ENCODE data around the gene NR6A1.

Gene NR6A1

DNA sequence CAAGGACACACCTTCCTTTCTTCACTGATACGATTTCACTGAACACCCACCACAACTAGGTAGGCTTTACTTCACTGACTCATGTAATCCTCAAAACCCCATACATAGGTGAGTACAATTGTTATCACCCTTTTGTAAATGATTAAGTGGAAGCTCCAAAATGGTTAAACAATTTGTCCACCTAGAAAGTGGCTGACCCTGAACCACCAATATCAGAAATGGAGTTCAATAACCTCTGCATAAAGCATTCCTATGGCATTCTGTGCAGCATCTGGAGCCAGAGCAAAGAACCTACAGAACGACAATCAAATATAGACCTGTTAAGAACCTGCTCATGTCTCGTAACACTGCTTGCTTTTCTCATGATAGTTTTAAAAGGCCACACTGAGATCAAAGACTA lies 213.2 kb downstream of the NR6A1 start:
- no peak for DNase-seq

DNA sequence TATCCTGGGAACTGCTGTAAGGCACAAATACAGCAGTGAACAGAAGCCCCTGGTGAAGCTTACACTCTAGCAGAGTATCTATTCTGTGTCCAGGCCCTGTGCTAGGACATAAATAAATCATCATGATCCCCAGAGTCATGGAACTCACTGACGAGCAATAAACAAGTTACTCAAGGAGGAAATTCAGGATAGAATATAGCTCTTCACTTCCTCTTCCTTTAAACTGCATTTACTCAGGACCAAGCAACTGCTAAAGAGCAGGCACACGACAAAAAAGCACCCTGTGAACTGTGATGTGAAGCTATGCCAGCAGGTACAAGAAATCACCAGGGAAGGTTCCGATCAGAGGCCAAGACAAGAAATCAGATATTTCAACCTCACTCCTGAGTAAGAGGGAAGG lies 216.1 kb downstream of the NR6A1 start:
- no peak for DNase-seq

DNA sequence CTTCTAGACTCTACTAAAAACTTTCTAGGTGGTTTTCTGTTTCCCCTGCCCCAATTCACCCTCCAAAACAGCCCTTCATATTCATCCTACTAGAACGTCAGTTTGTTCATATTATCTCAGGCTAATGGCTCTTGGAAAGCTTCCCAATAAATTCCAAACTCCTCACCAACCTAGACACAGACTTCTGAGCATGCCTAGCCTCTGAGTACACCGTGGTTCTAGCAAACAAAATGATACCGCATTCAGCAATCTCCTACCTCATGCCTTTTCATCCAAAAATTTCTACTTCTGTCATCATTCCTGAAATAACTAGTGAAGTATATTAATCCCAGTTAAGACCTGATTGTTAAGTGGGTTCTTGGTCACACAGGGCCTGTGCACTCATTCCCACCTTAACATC lies 217.4 kb downstream of the NR6A1 start:
- no peak for DNase-seq

DNA sequence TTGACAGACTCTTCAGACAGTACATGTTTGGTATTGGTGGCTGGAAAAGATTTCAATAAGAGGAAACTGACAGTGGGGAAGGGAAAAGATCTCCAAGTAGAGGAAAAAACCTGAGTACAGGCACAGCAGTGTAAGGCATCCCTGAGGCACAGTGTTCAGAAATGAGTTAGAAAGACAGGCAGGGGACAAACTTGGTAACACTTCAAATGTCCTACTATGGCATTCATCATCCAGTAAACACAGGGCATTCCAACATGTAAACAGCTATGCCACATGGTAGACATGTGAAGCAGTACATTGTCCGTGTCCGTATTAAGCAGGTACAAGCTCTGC lies 218.9 kb downstream of the NR6A1 start:
- DNase-seq = no peak

DNA sequence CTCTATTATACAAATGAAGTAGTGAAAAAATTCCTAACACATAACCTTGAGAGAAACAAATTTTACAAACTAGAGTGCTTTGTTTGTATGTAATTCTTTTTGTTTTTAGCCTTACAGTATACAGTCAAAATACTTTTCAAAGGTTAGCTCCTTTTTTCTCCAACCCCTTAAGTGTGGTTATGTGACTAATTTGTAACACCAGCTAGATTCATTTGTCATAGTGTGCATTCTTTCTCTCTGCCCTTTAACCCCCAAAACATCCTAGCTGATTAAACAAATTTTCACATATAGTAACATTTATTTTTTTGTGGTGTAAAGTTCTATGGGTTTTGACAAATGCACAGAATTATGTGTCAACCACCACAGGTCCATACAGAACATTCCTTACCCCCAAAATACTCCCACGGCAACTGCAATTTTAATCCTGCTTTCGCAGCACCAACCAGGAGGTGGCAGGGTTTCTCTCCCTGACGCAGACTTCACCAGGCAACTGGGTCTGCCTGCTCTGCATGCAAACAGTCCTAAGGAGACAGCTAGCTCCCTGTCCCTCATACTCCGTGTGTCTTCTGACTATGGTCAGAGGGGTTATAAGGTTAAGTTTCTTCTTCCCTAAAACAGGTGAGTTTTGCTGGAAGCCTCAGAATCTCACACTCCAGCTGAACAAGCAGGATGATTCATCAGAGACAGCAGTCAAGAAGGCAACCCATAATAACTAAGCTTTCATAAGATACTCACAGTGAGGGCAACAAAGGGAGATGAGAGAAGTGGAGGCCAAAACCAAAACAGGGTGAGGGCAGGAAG lies 219.4 kb downstream of the NR6A1 start:
- DNase-seq = peak; percentile 48

DNA sequence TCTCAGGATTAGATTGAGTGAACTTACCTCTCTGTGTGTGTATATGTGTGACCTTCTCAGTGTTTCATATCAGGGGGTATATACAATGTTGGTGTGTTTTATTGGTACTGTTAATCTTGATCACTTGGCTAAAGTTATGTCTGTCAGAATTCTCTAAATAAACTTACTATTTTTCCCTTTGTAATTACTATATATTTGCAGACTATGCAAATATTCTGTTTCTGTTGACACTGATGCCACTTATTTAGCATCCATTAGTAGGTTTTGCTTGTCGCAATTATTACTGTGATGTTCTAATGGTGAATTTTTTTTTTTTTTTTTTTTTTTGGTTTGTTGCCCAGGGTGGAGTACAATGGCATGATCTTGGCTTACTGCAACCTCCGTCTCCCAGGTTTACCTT lies 221.0 kb downstream of the NR6A1 start:
- DNase-seq = no peak

DNA sequence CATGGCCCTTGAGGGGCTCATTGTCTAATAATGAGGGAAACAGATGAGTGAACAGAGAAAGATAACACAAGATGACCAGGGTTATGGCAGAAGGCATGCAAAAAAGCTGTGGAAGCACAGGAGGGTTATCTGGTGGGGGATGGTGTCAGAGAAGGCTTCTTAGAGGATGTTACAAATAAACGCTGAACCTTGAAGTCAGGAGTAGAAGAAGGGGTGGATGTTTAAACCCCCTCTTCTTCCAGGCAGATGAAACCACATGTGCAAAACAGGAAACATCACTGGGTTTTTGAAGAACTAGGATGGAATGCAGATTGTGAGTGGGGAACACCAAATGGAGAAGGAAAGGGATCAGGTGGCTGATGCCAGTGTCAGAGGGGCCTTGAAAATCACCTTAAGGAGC lies 222.1 kb downstream of the NR6A1 start:
- no peak for DNase-seq

DNA sequence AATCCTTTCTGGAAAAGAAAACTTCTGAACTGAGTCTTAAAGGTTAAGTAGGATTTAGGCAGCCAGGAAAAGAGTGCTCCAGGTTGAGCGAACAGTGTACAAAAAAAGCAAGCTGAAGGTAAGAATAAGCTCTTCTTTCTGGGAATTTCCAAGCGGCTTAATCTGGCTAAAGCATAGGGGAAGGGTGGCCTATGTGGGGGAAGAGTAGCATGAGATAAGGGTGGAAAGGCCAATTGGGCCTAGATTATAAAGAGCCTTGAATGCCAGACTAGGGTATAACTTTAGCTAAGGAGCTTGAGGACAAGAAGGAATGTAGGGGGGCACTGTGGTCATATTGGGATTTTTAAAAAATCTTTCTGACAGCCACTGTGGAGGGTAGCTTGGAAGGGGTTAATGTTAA lies 226.6 kb downstream of the NR6A1 start:
- DNase-seq = no peak

DNA sequence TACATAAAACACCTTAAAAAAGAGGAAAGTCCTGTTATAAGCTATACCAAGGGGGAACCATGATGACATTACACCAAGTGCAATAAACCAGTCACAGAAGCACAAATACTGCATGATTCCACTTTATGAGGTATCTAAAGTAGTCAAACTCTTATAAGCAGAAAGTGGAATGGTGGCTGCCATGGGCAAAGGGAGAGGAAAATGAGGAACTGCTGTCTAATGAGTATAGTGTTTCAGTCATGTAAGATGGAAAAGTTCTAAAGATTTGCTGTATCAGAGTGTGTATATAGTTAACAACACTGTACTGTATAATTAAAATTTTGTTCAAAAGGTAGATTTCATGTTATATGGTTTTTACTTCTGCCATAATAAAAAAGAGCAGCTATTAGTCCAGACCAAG lies 229.3 kb downstream of the NR6A1 start:
- DNase-seq = no peak

DNA sequence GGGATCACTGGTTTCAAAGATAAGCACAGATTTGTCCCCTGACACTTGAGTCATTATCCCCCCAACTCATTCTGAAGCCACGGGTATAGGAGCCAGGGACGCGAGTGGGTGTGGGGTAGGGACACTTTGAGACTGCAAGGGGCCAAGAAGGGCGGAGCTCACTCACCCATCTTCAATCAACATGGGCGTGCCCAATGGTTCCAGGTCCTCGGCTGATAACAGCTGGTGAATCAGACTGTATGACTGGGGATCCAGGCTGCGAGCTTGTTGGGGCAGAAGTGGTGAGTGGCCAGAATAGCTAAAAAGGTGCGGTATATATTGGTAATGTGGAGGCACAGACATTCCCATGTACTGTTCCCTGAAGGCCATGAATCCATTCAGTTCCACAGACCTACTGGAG lies 233.2 kb downstream of the NR6A1 start:
- no peak for DNase-seq

DNA sequence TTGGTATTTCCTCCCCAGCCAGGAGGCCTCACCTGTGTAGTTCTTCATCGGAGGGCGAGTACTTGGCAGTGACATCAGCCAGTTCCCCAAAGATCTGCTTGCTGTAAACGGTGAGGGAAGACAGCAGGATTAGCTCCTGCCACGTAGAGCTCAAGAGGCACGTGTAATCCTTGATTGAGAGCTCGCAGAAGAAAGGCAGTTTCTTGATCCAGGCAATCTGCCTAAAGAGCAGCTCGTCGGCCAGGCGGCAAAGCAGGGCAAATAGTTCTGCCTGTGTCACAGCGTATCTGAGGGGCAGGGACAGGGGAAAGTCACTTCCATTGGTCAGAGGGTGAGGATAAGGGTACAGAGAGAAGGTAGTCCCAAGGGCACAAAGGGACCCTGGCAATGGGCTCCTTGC lies 235.3 kb downstream of the NR6A1 start:
- DNase-seq = no peak

DNA sequence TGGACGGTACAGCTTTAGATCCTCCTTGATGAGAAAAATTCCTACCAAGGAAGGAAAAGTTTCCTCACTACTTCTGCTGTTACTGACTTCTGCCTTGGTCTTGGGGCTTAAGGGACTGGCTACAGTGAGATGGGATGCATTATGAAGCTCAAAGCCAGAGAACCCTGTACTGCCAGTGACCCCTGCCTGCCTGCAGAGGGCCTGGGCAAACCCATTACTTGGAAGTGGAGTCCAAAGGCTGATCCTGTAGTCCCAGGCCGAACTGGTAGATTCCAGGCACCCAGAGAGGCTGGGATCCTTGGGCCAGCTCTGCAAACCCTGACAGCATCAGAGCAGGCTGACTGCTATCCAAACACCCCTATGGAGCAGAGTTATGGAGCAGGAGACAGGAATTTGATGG lies 238.2 kb downstream of the NR6A1 start:
- DNase-seq = no peak

DNA sequence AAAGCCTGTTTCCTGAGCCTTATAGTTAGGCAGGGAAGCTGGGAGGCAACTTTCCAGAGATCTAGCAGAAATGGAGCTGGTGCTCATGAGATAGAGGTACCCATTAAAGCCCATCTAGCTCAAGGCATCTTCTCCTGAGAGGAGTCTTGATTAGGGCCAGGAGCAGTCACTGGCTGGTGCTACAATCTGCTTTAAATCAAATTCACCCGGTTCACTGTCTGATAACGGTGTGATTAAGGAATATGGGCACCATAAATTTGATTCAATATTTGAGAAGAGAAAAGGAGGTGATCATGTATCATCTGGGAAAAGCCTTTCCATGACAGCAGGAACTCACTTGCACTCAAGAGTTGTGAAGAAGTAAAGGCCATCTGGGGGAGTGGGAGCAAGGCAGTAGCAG lies 240.0 kb downstream of the NR6A1 start:
- DNase-seq = no peak

DNA sequence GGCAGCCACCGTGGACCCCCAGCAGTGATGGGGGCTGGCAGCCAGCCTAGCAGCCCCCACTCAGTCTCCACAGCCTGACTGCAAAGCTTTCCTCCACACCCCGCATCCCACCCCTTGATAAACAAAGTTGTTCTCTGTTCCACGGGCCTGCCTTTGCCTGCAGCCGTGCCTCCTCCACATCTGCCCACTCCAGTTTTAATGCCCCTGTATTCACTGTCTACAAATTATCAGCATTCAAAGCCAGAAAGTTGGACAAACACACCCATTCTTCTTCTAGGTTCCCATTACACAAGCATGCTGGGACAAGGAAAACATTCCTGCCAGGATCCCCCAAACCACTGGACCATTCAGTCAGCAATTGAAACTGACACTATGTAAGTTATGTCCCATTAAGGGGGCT lies 240.9 kb downstream of the NR6A1 start:
- no peak for DNase-seq

DNA sequence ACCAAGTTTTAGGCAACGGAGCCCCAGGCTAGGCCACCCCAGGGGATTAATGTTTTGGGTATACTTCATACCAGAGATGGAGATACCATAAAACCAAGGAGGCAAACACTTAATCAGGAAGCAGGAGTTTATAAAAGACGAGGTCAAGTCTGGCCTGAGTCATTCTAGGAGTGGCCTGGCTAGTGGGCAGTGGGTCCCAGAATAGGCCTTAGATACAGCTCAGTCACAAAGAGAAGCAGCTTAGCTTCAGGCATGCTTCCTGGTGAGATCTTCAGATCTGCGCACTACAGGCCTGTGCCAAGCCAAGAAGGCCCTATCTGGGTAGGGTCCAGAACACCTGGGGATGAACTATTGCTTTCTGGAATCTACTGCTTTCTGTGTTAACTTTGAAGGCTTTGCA lies 243.3 kb downstream of the NR6A1 start:
- no peak for DNase-seq

DNA sequence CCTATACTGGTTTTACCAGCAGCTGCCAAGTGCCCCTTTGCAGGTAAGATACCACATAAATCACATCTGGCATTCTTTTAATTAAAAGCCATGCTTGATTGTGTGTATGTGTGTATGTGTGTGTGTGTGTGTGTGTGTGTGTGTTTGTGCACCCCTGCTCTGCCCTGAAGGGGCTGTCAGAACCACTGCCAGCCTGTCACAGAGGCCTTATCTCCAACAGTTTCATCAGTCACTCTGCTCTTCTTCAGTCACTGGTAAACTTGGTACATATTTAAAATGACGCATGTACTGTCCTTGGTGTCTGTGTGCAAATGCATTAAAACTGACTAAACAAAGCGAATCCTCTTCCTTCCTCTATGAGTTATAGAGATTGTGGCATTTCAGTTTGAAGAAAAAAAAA lies 244.9 kb downstream of the NR6A1 start:
- no peak for DNase-seq

DNA sequence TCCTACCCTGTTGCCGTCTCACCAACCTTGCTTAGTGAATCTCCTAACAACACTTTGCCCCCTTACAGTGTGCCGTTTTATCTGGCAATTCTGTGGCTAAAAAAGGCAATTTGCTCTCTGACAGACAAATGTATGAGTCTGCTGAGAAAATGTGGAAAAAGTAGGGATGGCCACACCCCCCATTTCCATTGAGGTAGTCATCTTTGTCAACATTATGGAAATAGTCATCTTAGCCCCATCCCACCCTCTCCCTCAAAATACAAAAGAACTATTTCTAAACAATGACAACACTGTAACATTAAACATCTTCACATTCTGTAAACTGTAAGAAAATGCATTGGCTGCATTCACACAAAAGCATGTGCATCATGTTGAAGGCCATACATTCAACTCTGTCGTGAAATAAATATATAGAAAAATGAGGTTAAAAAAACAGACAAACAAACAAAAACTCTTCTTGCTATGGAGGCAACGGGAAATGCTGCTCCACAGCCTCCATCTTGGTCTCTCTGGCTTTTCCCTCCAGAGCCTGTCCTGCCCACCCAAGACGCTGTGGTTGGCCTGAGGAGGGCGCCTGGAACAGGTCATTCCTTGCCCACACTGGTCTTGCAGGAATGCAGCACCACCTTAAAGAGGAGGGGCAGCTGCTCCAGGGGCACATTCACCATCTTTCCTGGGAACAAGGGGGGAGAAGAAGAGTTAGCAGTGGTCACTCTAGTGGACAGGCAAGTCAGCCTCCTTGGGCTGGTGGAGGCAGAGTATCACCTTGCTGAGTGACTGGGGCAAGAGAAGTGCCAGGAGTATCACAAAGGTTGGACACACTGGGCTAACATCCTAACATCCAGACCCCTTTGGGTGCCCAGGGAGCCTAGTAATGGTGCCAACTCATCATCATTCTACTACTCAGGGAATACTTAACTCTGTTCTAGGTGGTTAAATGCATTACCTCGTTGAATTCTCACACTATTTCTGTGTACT lies 248.7 kb downstream of the NR6A1 start:
- DNase-seq = no peak

DNA sequence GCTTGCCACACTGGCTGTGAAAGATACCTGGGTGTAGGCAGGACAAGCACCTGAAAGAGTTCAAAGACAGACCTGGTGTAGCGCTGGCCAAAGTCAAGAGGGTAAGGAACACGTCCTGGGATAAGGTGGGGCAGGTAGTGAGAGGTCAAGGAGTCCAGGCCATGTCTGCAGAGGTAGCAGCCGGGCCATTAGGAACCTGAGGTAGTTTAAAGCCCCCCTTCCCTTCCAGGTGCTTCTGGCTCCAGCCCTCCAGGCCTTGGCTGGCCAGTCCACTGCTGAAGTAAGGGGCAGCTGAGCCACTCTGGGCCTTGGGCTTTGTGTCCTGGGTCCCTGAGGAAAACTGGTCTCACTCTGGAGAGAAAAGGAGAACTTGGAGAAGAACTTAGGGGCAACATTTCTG lies 250.0 kb downstream of the NR6A1 start:
- no peak for DNase-seq

DNA sequence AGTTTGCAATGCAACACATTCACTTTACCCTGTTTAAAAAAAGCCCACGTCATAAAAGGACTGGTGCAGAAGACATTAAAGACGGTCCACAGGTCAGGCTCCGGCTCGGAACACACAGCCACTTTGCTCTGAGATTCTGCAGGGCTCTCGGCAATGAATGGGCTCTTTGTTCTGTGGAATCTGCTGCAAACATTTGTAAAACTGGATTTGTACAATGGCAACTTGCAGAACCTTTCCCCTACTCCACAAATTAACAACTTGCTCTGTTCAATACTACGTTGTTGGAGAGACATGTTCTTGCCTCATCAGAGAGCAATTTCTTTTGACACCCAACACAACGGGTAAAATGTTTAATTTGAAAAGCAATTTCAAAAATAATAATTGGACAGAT lies 250.9 kb downstream of the NR6A1 start:
- DNase-seq = no peak

DNA sequence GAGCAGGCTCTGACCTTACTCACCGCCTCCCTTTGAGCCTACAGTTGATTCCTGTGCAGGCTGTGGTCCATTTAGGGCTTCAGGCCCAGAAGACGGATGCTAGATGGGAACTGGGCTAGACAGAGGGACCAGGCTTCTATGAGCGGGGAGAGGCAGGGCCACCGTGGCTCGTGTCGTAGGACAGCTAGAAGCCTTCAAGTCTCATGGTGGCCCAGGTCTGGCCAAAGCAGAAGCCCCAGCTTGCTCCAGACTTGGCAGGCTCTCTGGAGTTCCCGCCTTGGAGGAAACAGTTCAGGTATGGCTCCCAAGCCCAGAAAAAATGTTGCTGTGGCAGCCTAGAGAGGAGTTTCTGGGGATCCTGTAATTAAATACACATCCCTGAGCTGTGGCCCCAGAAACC lies 253.0 kb downstream of the NR6A1 start:
- no peak for DNase-seq

DNA sequence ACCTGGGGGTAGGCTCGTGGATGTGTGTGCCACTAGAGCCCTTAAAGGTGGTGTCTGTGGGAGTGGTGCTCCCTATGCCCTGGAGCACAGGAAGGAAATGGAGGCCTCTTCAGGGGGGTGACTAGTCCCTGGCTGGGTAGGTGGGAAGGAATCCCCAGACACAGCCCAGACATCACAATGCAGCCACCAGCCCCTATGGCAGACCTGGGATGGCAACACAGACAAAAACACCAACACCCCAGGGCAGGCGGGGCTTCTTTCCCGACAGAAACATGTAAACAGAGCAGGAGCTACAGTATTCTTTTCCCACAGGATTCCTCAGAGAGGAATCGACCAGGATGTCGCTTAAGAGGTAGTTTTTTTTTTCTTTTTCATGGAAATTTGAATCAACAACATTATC lies 253.5 kb downstream of the NR6A1 start:
- no peak for DNase-seq

DNA sequence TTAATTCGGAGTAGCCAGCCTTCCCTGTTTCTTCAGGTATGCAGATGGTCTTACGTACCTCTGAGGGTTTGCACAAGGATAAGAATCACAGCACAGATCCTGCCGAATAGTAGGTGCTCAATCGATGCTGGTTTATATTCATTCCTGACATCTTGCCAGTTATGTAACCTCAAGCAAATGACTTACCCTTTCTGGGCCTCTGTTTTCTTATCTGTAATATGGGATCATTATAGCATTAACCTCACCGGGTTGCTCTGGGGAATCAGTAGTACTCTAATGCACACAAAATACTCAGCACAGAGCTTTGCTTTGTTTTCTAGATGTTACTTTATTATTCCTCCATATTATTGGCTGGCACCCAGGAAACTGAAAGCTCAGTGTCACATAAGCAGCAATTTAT lies 256.2 kb downstream of the NR6A1 start:
- DNase-seq = no peak

DNA sequence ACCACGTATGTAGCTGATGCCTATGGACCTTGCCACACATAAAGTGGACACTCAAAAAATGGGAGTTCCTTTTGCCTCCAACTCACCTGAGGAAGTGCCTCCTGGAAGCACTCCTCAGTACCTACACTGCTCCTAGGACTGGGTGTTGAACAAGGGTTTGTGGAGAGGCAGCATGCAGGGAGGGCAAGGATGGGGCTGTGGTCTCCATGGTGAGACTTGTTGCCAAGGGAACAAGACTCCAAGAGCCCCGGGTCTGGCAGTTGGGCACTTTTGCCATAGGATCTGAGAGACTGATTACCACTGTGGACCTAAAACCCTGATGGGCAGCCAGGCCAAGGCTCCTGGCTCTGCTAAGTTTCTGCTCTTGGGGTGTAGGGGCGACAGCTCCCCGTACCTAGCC lies 257.0 kb downstream of the NR6A1 start:
- no peak for DNase-seq

DNA sequence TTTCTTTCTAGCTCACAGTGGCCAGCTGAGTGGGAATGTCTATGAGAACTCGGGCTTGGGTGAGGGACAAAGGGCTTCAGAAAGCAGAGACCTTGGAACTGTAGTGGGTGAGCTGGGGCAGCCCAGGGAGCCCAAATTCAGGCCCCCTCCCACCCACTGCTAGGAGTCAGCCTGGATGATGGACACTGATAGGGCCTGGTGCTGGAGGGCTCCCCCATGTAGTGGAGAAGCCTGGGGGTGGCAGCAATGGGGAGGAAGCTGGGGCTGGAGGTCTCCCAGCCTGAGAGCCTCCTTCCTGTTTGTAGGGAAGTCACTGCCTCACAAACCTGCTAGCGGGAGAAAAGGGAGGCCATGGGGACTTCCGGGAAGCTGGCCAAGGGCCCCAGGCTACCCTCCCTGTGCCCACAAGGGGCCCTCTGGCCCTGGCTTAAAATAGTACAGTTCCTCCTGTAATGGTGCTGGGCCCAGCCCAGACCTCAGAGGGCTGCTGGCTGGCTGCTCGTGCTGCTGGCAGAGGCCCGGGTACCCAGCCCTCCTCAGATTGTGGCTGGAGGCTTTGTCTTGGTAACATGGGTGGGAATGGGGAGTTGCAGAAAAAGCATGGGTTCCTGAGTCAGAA lies 257.6 kb downstream of the NR6A1 start:
- no peak for DNase-seq

All from activated CD4-positive, alpha-beta T cell treated with anti-CD3 and anti-CD28 coated beads, Interleukin-2, amount 50 U/mL, for 16 hours (primary cell).